ENCODE data around the gene NELFA.
"Not testable (repeated sequence)": the region's sequence is repeated elsewhere in the genome, so short reads cannot be mapped to it uniquely, and the experiment has no call there.

The NELFA gene

GRCh38 chr4:1996866-1997611 lies 11.7 kb downstream of the NELFA start:
- no peak for TF ChIP-seq CTCF (IDR thresholded peaks at IDR 0.05; ENCODE audit: low read depth, low read length)
- no peak overlapping the region for H3K4me3 ChIP-seq (ENCODE audit: low read depth, low read length)

- no peak for TF ChIP-seq CTCF (IDR thresholded peaks at IDR 0.05; ENCODE audit: low read depth, low read length)
- no peak overlapping the region for H3K4me3 ChIP-seq (ENCODE audit: low read depth, low read length)
These were observed 13.8 kb downstream of the NELFA start for GRCh38 chr4:1994938-1995337.

GRCh38 chr4:1993718-1994516 lies 14.9 kb downstream of the NELFA start:
- not testable (repeated sequence) for H3K4me3 ChIP-seq (ENCODE audit: low read depth, low read length)

- TF ChIP-seq CTCF (IDR thresholded peaks at IDR 0.05; ENCODE audit: low read depth, low read length): no peak
These were observed 15.6 kb downstream of the NELFA start for GRCh38 chr4:1993169-1993516.

GRCh38 chr4:1992468-1993168 lies 16.2 kb downstream of the NELFA start:
- H3K4me3 ChIP-seq (ENCODE audit: low read depth, low read length): no peak overlapping the region
- no peak for TF ChIP-seq CTCF (IDR thresholded peaks at IDR 0.05; ENCODE audit: low read depth, low read length)

More at GRCh38 chr4:1993169-1993516, 15.6 kb downstream of the NELFA start:
- H3K4me3 ChIP-seq (ENCODE audit: low read depth, low read length): no peak overlapping the region

GRCh38 chr4:1991596-1992434 lies 17.0 kb downstream of the NELFA start:
- H3K4me3 ChIP-seq (ENCODE audit: low read depth, low read length): no peak overlapping the region
- no peak for TF ChIP-seq CTCF (IDR thresholded peaks at IDR 0.05; ENCODE audit: low read depth, low read length)

GRCh38 chr4:1991087-1991486 lies 17.7 kb downstream of the NELFA start:
- H3K4me3 ChIP-seq (ENCODE audit: low read depth, low read length): no peak overlapping the region
- no peak for TF ChIP-seq CTCF (IDR thresholded peaks at IDR 0.05; ENCODE audit: low read depth, low read length)

All from WI38 (cell line).